ENCODE results near the gene CAMK1D.

GRCh38 chr10:12533151-12533550 lies 183.8 kb downstream of the CAMK1D start:
- TF ChIP-seq, protein P1, sequence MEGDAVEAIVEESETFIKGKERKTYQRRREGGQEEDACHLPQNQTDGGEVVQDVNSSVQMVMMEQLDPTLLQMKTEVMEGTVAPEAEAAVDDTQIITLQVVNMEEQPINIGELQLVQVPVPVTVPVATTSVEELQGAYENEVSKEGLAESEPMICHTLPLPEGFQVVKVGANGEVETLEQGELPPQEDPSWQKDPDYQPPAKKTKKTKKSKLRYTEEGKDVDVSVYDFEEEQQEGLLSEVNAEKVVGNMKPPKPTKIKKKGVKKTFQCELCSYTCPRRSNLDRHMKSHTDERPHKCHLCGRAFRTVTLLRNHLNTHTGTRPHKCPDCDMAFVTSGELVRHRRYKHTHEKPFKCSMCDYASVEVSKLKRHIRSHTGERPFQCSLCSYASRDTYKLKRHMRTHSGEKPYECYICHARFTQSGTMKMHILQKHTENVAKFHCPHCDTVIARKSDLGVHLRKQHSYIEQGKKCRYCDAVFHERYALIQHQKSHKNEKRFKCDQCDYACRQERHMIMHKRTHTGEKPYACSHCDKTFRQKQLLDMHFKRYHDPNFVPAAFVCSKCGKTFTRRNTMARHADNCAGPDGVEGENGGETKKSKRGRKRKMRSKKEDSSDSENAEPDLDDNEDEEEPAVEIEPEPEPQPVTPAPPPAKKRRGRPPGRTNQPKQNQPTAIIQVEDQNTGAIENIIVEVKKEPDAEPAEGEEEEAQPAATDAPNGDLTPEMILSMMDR (conservative IDR thresholded peaks at IDR 0.05; ENCODE audit: low read depth, low read length) = no peak
- TF ChIP-seq BHLHE40 (IDR thresholded peaks at IDR 0.05; ENCODE audit: low read depth, low read length) = no peak
- TF ChIP-seq POLR2A (IDR thresholded peaks at IDR 0.05; ENCODE audit: low read depth, low read length) = no peak
- TF ChIP-seq MXI1 (IDR thresholded peaks at IDR 0.05; ENCODE audit: borderline replicate concordance, low read depth, low read length) = no peak
- TF ChIP-seq, protein P2, sequence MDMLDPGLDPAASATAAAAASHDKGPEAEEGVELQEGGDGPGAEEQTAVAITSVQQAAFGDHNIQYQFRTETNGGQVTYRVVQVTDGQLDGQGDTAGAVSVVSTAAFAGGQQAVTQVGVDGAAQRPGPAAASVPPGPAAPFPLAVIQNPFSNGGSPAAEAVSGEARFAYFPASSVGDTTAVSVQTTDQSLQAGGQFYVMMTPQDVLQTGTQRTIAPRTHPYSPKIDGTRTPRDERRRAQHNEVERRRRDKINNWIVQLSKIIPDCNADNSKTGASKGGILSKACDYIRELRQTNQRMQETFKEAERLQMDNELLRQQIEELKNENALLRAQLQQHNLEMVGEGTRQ (IDR thresholded peaks at IDR 0.05; ENCODE audit: low read depth, low read length) = no peak
- no peak for TF ChIP-seq SMC3 (IDR thresholded peaks at IDR 0.05; ENCODE audit: low read depth, low read length)
- no peak for TF ChIP-seq CEBPB (IDR thresholded peaks at IDR 0.05; ENCODE audit: low read depth, low read length)
- TF ChIP-seq FOS (IDR thresholded peaks at IDR 0.05; ENCODE audit: low read depth, low read length) = no peak
- no peak for TF ChIP-seq CHD1 (IDR thresholded peaks at IDR 0.05; ENCODE audit: low read depth, low read length)
- TF ChIP-seq RCOR1 (IDR thresholded peaks at IDR 0.05; ENCODE audit: insufficient replicate concordance, low read length) = no peak
- no peak for TF ChIP-seq MAZ (IDR thresholded peaks at IDR 0.05; ENCODE audit: borderline replicate concordance, low read depth, low read length)
- no peak for TF ChIP-seq ELK1 (IDR thresholded peaks at IDR 0.05; ENCODE audit: borderline replicate concordance, low read depth, low read length)
- TF ChIP-seq RAD21 (IDR thresholded peaks at IDR 0.05; ENCODE audit: low read length) = no peak

Data from IMR-90 (cell line).